IgD-negative memory B cell (primary cell): ENCODE results near the gene TMEM167B. TPM values are rescaled to one million over a fixed set of nuclear protein-coding genes. Genes with fewer than 3 reads are reported as not detected.
"Not testable (repeated sequence)": the region's sequence is repeated elsewhere in the genome, so short reads cannot be mapped to it uniquely, and the experiment has no call there.

Experiments
- H3K27ac Mint-ChIP-seq, 3 donors: one replicate each; pipeline ENCODE4 v1.8.0; 2020 to 2022; ENCODE audit warnings: mild to moderate bottlenecking in 3 of 3, mixed read lengths in 3 of 3, moderate library complexity in 1 of 3
- H3K27me3 Mint-ChIP-seq: one replicate; pipeline ENCODE4 v1.8.0; 2021; ENCODE audit warnings: mixed read lengths
- H3K36me3 Mint-ChIP-seq: one replicate; pipeline ENCODE4 v1.8.0; 2020; ENCODE audit warnings: mild to moderate bottlenecking, mixed read lengths
- H3K4me1 Mint-ChIP-seq, 3 donors: one replicate each; pipeline ENCODE4 v1.8.0; 2020 to 2022; ENCODE audit warnings: mixed read lengths in 3 of 3, mild to moderate bottlenecking in 1 of 3
- H3K4me3 Mint-ChIP-seq, 4 donors: one replicate each; pipeline ENCODE4 v1.8.0; 2020 to 2022; ENCODE audit warnings: mild to moderate bottlenecking in 4 of 4, mixed read lengths in 4 of 4, moderate library complexity in 3 of 4
- H3K9me3 Mint-ChIP-seq, 3 donors: one replicate each; pipeline ENCODE4 v1.8.0; 2020 to 2021; ENCODE audit warnings: mixed read lengths in 3 of 3, mild to moderate bottlenecking in 1 of 3
- polyA plus RNA-seq: library from polyadenylated mRNA; unstranded; fragments of 300-500 nt; fragmentation: Illumina TruSeq; gene quantifications from one replicate; pipeline ENCODE4 v1.2.3, GENCODE V29; 2021

TMEM167B gene
- polyA plus RNA-seq, 1 donor from 2014 or later = 34.8 TPM

- H3K9me3 Mint-ChIP-seq = peaks cover 0 to 3% (median 0%) of the 10 kb centered on the region in 3 donors
- H3K27ac Mint-ChIP-seq = no peak overlapping the region
- peaks cover 32% of the 10 kb centered on the region for H3K27me3 Mint-ChIP-seq
- peaks cover 3% of the 10 kb centered on the region for H3K36me3 Mint-ChIP-seq
- H3K4me1 Mint-ChIP-seq = peaks cover 11 to 21% (median 13%) of the 10 kb centered on the region in 3 donors
- H3K4me3 Mint-ChIP-seq = peak overlapping the region in 1 of 4 donors; percentile 11
Observed at GRCh38 chr1:109115685-109116084, 25.1 kb downstream of the TMEM167B start.

DNA sequence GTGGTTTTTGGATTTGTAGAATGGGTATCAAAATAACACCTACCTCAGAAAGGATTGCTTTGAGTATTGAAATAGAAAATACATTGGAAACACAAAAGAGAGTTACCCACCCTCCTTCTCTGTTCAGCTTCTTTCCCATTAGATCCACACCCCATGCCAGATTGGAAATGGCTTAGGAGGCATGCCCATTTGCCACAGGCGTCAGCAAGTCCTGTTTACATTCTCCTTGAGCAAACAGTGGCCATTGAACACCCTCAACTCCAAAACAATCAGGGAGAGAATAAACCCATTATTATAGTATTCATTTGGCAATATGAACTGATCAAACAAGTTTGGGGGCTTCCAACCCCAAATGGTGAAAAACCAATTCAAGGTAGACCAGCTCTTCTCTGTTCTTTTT lies 25.7 kb downstream of the TMEM167B start:
- H3K27me3 Mint-ChIP-seq = peaks cover 30% of the 10 kb centered on the region
- peaks cover 0 to 3% (median 0%) of the 10 kb centered on the region in 3 donors for H3K9me3 Mint-ChIP-seq
- H3K4me1 Mint-ChIP-seq = peaks cover 11 to 21% (median 13%) of the 10 kb centered on the region in 3 donors
- H3K36me3 Mint-ChIP-seq = peaks cover 3% of the 10 kb centered on the region
- H3K4me3 Mint-ChIP-seq = peak overlapping the region in 1 of 4 donors; percentile 11
- H3K27ac Mint-ChIP-seq = no peak overlapping the region

- H3K27me3 Mint-ChIP-seq = peaks cover 20% of the 10 kb centered on the region
- H3K9me3 Mint-ChIP-seq = peaks cover 0 to 1% (median 0%) of the 10 kb centered on the region in 3 donors
- H3K4me1 Mint-ChIP-seq = peaks cover 1 to 12% (median 5%) of the 10 kb centered on the region in 3 donors
- H3K36me3 Mint-ChIP-seq = peaks cover 2% of the 10 kb centered on the region
- no peak overlapping the region for H3K4me3 Mint-ChIP-seq
- H3K27ac Mint-ChIP-seq = no peak overlapping the region
Observed at GRCh38 chr1:109118089-109118488, 27.5 kb downstream of the TMEM167B start.

DNA sequence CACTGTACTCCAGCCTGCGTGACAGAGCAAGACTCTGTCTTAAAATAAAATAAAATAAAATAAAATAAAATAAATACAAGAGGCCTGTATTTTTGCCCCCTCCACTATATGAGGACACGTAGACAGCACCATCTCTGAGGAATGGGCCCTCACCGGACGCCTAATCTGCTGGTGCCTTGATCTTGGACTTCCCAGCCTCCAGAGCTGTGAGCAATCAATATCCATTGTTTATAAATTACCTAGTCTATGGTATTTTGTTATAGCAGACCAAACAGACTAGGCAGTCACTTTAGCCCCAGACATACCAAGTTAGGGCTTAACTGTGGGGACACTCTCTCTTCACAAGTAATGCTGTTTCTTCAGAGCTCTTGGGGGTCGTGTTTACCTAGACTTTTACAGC lies 29.8 kb downstream of the TMEM167B start:
- no peaks in the 10 kb centered on the region for H3K4me1 Mint-ChIP-seq
- H3K9me3 Mint-ChIP-seq = no peaks in the 10 kb centered on the region
- H3K27ac Mint-ChIP-seq = no peak overlapping the region
- H3K27me3 Mint-ChIP-seq = peaks cover 8% of the 10 kb centered on the region
- H3K4me3 Mint-ChIP-seq = no peak overlapping the region
- H3K36me3 Mint-ChIP-seq = peaks cover 2% of the 10 kb centered on the region

DNA sequence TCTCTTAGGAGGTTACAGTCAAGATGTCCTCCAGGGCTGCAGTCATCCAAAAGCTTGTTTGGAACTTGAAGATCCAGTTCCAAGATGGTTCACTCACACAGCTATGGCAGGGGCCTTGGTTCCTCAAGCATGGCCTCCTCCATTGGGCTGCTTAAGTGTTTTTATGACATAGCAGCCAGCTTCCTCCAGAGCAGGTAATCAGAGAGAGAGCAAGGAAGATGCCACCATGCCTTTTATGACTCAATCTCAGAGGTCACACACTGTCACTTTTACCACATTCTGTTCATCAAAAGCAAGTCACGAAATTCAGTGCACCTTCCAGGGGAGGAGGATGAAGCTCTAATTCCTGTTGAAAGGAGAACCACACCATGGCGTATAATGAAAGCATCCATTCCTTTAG lies 40.5 kb downstream of the TMEM167B start:
- Mint-ChIP-seq H3K27me3 (no peaks in the 10 kb centered on the region), H3K4me1 (peaks cover 0 to 10% (median 3%) of the 10 kb centered on the region in 3 donors), H3K27ac (no peak overlapping the region), H3K9me3 (no peaks in the 10 kb centered on the region), H3K36me3 (no peaks in the 10 kb centered on the region), H3K4me3 (no peak overlapping the region)

DNA sequence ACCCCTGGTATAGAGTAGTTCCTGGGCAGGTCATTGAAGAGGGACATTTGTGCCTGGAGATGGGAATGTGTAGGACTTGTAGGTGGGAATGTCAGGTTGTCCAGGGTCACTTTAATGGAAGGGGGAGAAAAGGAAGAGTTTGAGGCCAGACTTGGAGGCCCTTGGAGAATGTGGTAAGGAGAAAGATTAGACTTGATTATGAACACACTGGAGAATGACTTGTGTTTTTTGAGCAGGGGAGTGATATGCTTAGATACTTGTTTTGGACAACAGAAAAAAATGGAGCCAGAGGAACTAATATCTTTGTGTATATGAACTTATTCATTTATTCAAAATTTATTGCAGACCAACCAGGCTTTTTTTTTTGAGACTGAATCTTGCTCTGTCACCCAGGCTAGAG lies 41.2 kb downstream of the TMEM167B start:
- Mint-ChIP-seq H3K36me3 (no peaks in the 10 kb centered on the region), H3K9me3 (no peaks in the 10 kb centered on the region), H3K4me3 (no peak overlapping the region), H3K27me3 (no peaks in the 10 kb centered on the region), H3K4me1 (peaks cover 0 to 10% (median 3%) of the 10 kb centered on the region in 3 donors), H3K27ac (peak overlapping the region in 1 of 3 donors; percentile 72)

GRCh38 chr1:109133002-109133706 lies 42.6 kb downstream of the TMEM167B start:
- peak overlapping the region in 1 of 4 donors; percentile 3 for H3K4me3 Mint-ChIP-seq
- no peak overlapping the region for H3K27ac Mint-ChIP-seq
- H3K36me3 Mint-ChIP-seq = no peaks in the 10 kb centered on the region
- peaks cover 0 to 10% (median 3%) of the 10 kb centered on the region in 3 donors for H3K4me1 Mint-ChIP-seq
- no peaks in the 10 kb centered on the region for H3K27me3 Mint-ChIP-seq
- H3K9me3 Mint-ChIP-seq = no peaks in the 10 kb centered on the region

GRCh38 chr1:109133815-109134214 lies 43.3 kb downstream of the TMEM167B start:
- peak overlapping the region in 2 of 4 donors; percentile 3 to 39 for H3K4me3 Mint-ChIP-seq
- H3K36me3 Mint-ChIP-seq = no peaks in the 10 kb centered on the region

GRCh38 chr1:109134423-109134822 lies 43.9 kb downstream of the TMEM167B start:
- no peak overlapping the region for H3K4me3 Mint-ChIP-seq
- no peaks in the 10 kb centered on the region for H3K27me3 Mint-ChIP-seq
- peaks cover 0 to 10% (median 3%) of the 10 kb centered on the region in 3 donors for H3K4me1 Mint-ChIP-seq
- H3K36me3 Mint-ChIP-seq = no peaks in the 10 kb centered on the region
- no peak overlapping the region for H3K27ac Mint-ChIP-seq
- no peaks in the 10 kb centered on the region for H3K9me3 Mint-ChIP-seq

More at GRCh38 chr1:109133815-109134214, 43.3 kb downstream of the TMEM167B start:
- no peak overlapping the region for H3K27ac Mint-ChIP-seq
- no peaks in the 10 kb centered on the region for H3K27me3 Mint-ChIP-seq
- no peaks in the 10 kb centered on the region for H3K9me3 Mint-ChIP-seq
- peaks cover 0 to 10% (median 3%) of the 10 kb centered on the region in 3 donors for H3K4me1 Mint-ChIP-seq

GRCh38 chr1:109135940-109136339 lies 45.4 kb downstream of the TMEM167B start:
- H3K4me1 Mint-ChIP-seq = peaks cover 0 to 10% (median 3%) of the 10 kb centered on the region in 3 donors
- no peaks in the 10 kb centered on the region for H3K27me3 Mint-ChIP-seq
- no peaks in the 10 kb centered on the region for H3K36me3 Mint-ChIP-seq
- H3K27ac Mint-ChIP-seq = no peak overlapping the region
- H3K4me3 Mint-ChIP-seq = no peak overlapping the region
- no peaks in the 10 kb centered on the region for H3K9me3 Mint-ChIP-seq

DNA sequence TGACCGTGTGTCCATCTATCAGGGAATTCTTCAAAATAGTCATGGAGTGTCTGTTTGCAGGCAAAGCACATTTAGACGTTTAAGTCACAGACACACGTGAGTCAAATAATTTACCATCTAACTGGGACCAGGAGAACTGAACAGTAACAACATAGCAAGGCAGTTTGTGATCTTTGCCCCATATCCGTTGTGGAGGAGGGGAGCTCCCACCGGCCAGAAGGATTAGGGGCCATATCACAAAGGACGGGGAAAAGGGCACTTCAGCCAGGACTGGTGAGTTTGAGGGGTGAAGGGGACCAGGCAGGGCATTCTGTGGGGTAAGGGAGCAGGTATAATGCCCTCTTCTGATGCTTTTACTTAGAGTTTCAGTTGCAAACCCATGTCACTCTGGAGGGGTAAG lies 46.2 kb downstream of the TMEM167B start:
- no peak overlapping the region for H3K4me3 Mint-ChIP-seq

GRCh38 chr1:109137958-109138357 lies 47.4 kb downstream of the TMEM167B start:
- H3K27me3 Mint-ChIP-seq = peaks cover 2% of the 10 kb centered on the region
- peaks cover 0 to 10% (median 3%) of the 10 kb centered on the region in 3 donors for H3K4me1 Mint-ChIP-seq
- H3K9me3 Mint-ChIP-seq = no peaks in the 10 kb centered on the region
- no peak overlapping the region for H3K4me3 Mint-ChIP-seq
- H3K36me3 Mint-ChIP-seq = no peaks in the 10 kb centered on the region
- H3K27ac Mint-ChIP-seq = no peak overlapping the region

More for the DNA sequence above, 46.2 kb downstream of the TMEM167B start:
- H3K36me3 Mint-ChIP-seq = no peaks in the 10 kb centered on the region
- no peaks in the 10 kb centered on the region for H3K27me3 Mint-ChIP-seq
- H3K9me3 Mint-ChIP-seq = no peaks in the 10 kb centered on the region
- no peak overlapping the region for H3K27ac Mint-ChIP-seq
- H3K4me1 Mint-ChIP-seq = peaks cover 0 to 10% (median 3%) of the 10 kb centered on the region in 3 donors

DNA sequence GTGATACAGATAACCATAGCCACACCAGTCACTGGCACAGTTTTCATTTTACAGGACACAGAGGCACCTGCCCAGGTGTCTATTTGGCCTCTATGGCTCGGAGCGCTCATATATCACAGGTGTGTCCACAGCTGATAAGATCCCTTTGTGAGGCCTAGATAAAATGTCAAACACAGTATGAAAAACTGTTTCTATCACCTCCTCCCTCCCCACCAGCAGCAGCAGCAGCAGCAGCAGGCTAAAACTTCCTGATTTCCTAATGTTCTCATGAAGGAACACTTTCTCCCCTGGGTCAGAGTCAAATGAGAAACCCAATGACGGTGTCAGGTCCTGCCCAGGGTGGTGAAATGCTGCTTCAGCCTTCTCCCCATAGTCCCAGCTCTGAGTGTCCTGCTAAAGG lies 47.8 kb downstream of the TMEM167B start:
- no peaks in the 10 kb centered on the region for H3K9me3 Mint-ChIP-seq
- H3K27ac Mint-ChIP-seq = peak overlapping the region in 1 of 3 donors; percentile 59
- no peak overlapping the region for H3K4me3 Mint-ChIP-seq
- H3K4me1 Mint-ChIP-seq = peaks cover 0 to 8% (median 3%) of the 10 kb centered on the region in 3 donors
- H3K36me3 Mint-ChIP-seq = no peaks in the 10 kb centered on the region
- peaks cover 4% of the 10 kb centered on the region for H3K27me3 Mint-ChIP-seq

GRCh38 chr1:109140392-109140791 lies 49.8 kb downstream of the TMEM167B start:
- H3K27me3 Mint-ChIP-seq = peaks cover 4% of the 10 kb centered on the region

DNA sequence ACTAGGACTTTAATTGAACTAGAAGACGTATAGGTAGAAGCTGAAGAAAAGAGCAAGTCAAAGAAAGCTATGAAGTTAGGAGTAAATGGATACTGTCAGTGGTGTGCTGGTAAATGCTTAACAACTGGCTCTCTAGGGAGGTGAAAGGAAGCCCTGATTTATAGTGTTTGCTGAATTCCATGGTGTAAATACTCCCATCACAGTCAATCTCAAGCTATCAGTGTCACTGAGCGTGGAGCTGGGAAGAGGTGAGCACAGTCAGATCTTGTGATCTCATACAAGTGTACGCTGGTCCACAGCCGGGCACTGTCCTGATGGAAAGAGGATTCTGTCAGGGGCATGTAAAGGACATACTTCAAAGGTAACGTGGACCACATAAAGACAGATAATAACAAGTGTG lies 51.7 kb downstream of the TMEM167B start:
- H3K4me1 Mint-ChIP-seq = no peaks in the 10 kb centered on the region
- H3K9me3 Mint-ChIP-seq = no peaks in the 10 kb centered on the region
- H3K36me3 Mint-ChIP-seq = no peaks in the 10 kb centered on the region
- H3K4me3 Mint-ChIP-seq = no peak overlapping the region
- H3K27ac Mint-ChIP-seq = no peak overlapping the region
- H3K27me3 Mint-ChIP-seq = peaks cover 4% of the 10 kb centered on the region

More at GRCh38 chr1:109140392-109140791, 49.8 kb downstream of the TMEM167B start:
- Mint-ChIP-seq H3K4me1 (no peaks in the 10 kb centered on the region), H3K27ac (no peak overlapping the region), H3K36me3 (no peaks in the 10 kb centered on the region), H3K9me3 (no peaks in the 10 kb centered on the region), H3K4me3 (no peak overlapping the region)

DNA sequence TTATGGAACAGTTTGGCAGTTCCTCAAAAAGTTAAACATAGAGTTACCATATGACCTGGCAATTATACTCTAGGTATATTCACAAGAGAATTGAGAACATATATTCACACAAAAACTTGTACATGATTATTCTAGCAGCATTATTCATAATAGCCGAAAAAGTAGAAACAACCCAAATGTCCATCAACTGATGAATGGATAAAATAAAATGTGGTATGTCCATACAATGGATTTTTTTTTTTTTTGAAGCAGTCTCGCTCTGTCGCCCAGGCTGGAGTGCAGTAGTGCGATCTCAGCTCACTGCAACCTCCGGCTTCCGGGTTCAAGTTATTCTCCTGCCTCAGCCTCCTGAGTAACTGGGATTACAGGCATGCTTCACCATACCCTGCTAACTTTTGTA lies 52.2 kb downstream of the TMEM167B start:
- H3K36me3 Mint-ChIP-seq, H3K27ac Mint-ChIP-seq, H3K27me3 Mint-ChIP-seq, H3K4me1 Mint-ChIP-seq, H3K4me3 Mint-ChIP-seq, H3K9me3 Mint-ChIP-seq: not testable (repeated sequence)
